SIG-M5 treated with dmso at 0.1 percent for 504 hours (cell line): ENCODE measurements around the gene YAE1.
A peak's percentile ranks its signal among the peaks of the same experiment; 100 is the strongest.

Source experiments
- DNase-seq: peaks from one replicate; lab custom pipeline; 2025; ENCODE audit not compliant: unreplicated experiment; lab: John Stamatoyannopoulos, UW

YAE1 gene

GRCh38 chr7:39606941-39607340, 40.7 kb downstream of the YAE1 start:
- DNase-seq: no peak

GRCh38 chr7:39607865-39608264, 41.7 kb downstream of the YAE1 start:
- DNase-seq: no peak

GRCh38 chr7:39608278-39608677, 42.1 kb downstream of the YAE1 start:
- DNase-seq: no peak

GRCh38 chr7:39609113-39609934, 43.1 kb downstream of the YAE1 start:
- peak; percentile 5 for DNase-seq

GRCh38 chr7:39609935-39610263, 43.7 kb downstream of the YAE1 start:
- no peak for DNase-seq

GRCh38 chr7:39613577-39613976, 47.4 kb downstream of the YAE1 start:
- DNase-seq: no peak

GRCh38 chr7:39614299-39614698, 48.1 kb downstream of the YAE1 start:
- no peak for DNase-seq

GRCh38 chr7:39615350-39615975, 49.3 kb downstream of the YAE1 start:
- DNase-seq: no peak

GRCh38 chr7:39616138-39616537, 49.9 kb downstream of the YAE1 start:
- DNase-seq: no peak

- no peak for DNase-seq
Measured at GRCh38 chr7:39617005-39617404, 50.8 kb downstream of the YAE1 start.

GRCh38 chr7:39618868-39619267, 52.7 kb downstream of the YAE1 start:
- no peak for DNase-seq

- DNase-seq: no peak
Measured at GRCh38 chr7:39620486-39620885, 54.3 kb downstream of the YAE1 start.

GRCh38 chr7:39621261-39621660, 55.1 kb downstream of the YAE1 start:
- DNase-seq: no peak

- DNase-seq: peak; percentile 85
Measured at GRCh38 chr7:39621784-39622411, 55.7 kb downstream of the YAE1 start.
